GM21619 (cell line): Measurements from ENCODE around the gene RIN3.

Experiments used
- ATAC-seq: cut with Tn5 transposase; IDR thresholded peaks from one replicate; pipeline ENCODE4 v1.9.1; 2021; ENCODE audit not compliant: unreplicated experiment

Gene RIN3

GRCh38 chr14:92553438-92553837 lies 39.9 kb downstream of the RIN3 start:
- no peak for ATAC-seq

GRCh38 chr14:92555465-92556111 lies 42.0 kb downstream of the RIN3 start:
- peak; percentile 3 for ATAC-seq

GRCh38 chr14:92556255-92556741 lies 42.7 kb downstream of the RIN3 start:
- ATAC-seq = peak; percentile 32

GRCh38 chr14:92556863-92557543 lies 43.4 kb downstream of the RIN3 start:
- no peak for ATAC-seq

GRCh38 chr14:92557544-92557912 lies 43.9 kb downstream of the RIN3 start:
- ATAC-seq = no peak

GRCh38 chr14:92558319-92558718 lies 44.7 kb downstream of the RIN3 start:
- no peak for ATAC-seq

GRCh38 chr14:92559486-92559885 lies 45.9 kb downstream of the RIN3 start:
- no peak for ATAC-seq

- ATAC-seq = no peak
Observed at GRCh38 chr14:92560106-92560865, 46.7 kb downstream of the RIN3 start.

GRCh38 chr14:92561906-92562479 lies 48.4 kb downstream of the RIN3 start:
- no peak for ATAC-seq

- ATAC-seq = peak; percentile 90
Observed at GRCh38 chr14:92563359-92563758, 49.8 kb downstream of the RIN3 start.

- ATAC-seq = no peak
Observed at GRCh38 chr14:92563765-92564285, 50.2 kb downstream of the RIN3 start.

GRCh38 chr14:92564344-92565039 lies 50.9 kb downstream of the RIN3 start:
- no peak for ATAC-seq

- ATAC-seq = no peak
Observed at GRCh38 chr14:92565040-92565717, 51.6 kb downstream of the RIN3 start.

- ATAC-seq = no peak
Observed at GRCh38 chr14:92565718-92566115, 52.1 kb downstream of the RIN3 start.

GRCh38 chr14:92567173-92567725 lies 53.7 kb downstream of the RIN3 start:
- no peak for ATAC-seq

GRCh38 chr14:92568621-92569479 lies 55.3 kb downstream of the RIN3 start:
- ATAC-seq = peak; percentile 80

- no peak for ATAC-seq
Observed at GRCh38 chr14:92570674-92571262, 57.2 kb downstream of the RIN3 start.

GRCh38 chr14:92572050-92572449 lies 58.5 kb downstream of the RIN3 start:
- ATAC-seq = no peak
